ENCODE data around the gene ACTL9. TPM values are rescaled to one million over a fixed set of nuclear protein-coding genes. Genes with fewer than 3 reads are reported as not detected.

Gene ACTL9
- total and polyA plus RNA-seq, 2 donors: not detected

DNA sequence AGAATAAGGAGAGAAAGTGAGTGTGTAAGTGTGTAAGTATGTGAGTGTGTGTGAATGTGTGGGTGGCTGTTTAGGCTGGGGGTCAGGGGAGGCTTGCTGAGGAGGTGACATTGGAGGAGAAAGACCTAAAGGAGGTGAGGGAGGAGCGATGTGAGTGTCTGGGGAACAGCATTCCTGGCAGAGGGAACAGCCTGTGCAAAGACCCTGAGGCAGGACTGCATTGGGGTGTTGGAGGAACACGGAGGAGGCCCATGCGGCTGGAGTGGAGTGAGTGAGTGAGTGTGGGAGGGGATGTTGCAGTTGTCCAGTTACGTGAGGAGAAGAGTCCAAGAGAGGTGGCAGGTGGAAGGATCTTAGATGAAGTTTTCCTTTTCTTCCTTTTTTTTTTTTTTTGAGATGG is 36.3 kb downstream of the ACTL9 start:
- DNase-seq (ENCODE audit: low read depth in 6 of 9, low spot score in 9 of 9): no peak
- Histone ChIP-seq H3K27ac (ENCODE audit: low read depth in 1 of 2, low read length in 1 of 2) (no peak overlapping the region), H3K27me3 (ENCODE audit: control insufficient read depth in 2 of 2, insufficient read depth in 1 of 2, low read length in 1 of 2) (no peaks in the 10 kb centered on the region), H3K4me1 (ENCODE audit: control insufficient read depth in 2 of 2, insufficient read depth in 2 of 2, low read length in 2 of 2) (peaks cover 15 to 55% of the 10 kb centered on the region in 2 donors), H3K4me3 (ENCODE audit: low read length in 2 of 2) (no peak overlapping the region), H3K36me3 (ENCODE audit: control insufficient read depth in 2 of 2, insufficient read depth in 2 of 2, low read length in 1 of 2) (no peaks in the 10 kb centered on the region), H3K9me3 (ENCODE audit: control insufficient read depth in 2 of 2, insufficient read depth in 1 of 2, low read length in 1 of 2) (peaks cover 0 to 6% of the 10 kb centered on the region in 2 donors)
- 97% methylated on average over 4 of the region's 4 CpGs for WGBS

DNA sequence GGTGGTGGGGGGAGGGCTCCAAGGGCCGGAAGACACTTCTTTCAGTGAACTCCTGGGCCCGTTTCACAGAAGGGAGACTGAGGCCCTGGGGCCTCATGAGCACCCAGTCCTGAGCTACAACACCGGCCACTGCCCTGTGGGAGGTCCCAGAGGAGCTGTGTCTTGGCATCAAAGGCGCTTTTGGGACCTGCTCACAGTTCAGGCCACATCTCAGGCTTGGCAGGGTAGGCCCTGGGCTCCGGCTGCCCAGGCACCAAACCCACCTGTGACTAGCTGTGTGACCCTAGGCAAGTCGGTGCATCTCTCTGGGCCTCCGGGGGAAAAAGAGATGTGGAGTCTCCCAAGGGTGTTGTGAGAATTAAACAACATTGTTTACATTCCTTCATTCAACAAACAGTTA is 38.7 kb downstream of the ACTL9 start:
- Histone ChIP-seq H3K27me3 (ENCODE audit: control insufficient read depth in 2 of 2, insufficient read depth in 1 of 2, low read length in 1 of 2) (peaks cover 0 to 3% of the 10 kb centered on the region in 2 donors), H3K4me3 (ENCODE audit: low read length in 2 of 2) (no peak overlapping the region), H3K36me3 (ENCODE audit: control insufficient read depth in 2 of 2, insufficient read depth in 2 of 2, low read length in 1 of 2) (no peaks in the 10 kb centered on the region), H3K9me3 (ENCODE audit: control insufficient read depth in 2 of 2, insufficient read depth in 1 of 2, low read length in 1 of 2) (peaks cover 0 to 6% of the 10 kb centered on the region in 2 donors), H3K4me1 (ENCODE audit: control insufficient read depth in 2 of 2, insufficient read depth in 2 of 2, low read length in 2 of 2) (peaks cover 19 to 62% of the 10 kb centered on the region in 2 donors), H3K27ac (ENCODE audit: low read depth in 1 of 2, low read length in 1 of 2) (no peak overlapping the region)
- DNase-seq (ENCODE audit: low read depth in 6 of 9, low spot score in 9 of 9): no peak
- WGBS: 96% methylated on average over 7 of the region's 7 CpGs

DNA sequence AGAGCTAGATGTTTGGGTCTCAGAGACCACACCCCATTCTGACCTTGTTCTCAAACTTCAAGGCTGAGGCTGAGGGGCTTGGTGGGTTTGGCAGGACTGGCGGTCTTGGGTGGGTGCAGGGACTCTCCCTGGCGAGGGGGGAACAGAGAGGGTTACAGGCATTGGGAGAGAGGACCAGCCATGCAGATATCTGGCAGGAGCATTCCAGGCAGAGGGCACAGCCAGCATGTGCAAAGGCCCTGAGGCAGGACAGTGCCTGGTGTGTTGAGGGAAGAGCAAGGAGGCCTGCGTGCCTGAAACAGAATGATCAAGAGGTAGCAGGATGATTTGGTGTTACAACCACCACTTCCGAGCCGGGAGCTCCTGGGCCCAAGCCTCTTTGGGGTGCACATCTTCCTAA is 40.7 kb downstream of the ACTL9 start:
- H3K27ac ChIP-seq (ENCODE audit: low read depth in 1 of 2, low read length in 1 of 2): no peak overlapping the region
- no peaks in the 10 kb centered on the region for H3K36me3 ChIP-seq (ENCODE audit: control insufficient read depth in 2 of 2, insufficient read depth in 2 of 2, low read length in 1 of 2)
- no peak overlapping the region for H3K4me3 ChIP-seq (ENCODE audit: low read length in 2 of 2)
- H3K4me1 ChIP-seq (ENCODE audit: control insufficient read depth in 2 of 2, insufficient read depth in 2 of 2, low read length in 2 of 2): peaks cover 11 to 49% of the 10 kb centered on the region in 2 donors
- H3K27me3 ChIP-seq (ENCODE audit: control insufficient read depth in 2 of 2, insufficient read depth in 1 of 2, low read length in 1 of 2): peaks cover 0 to 3% of the 10 kb centered on the region in 2 donors
- H3K9me3 ChIP-seq (ENCODE audit: control insufficient read depth in 2 of 2, insufficient read depth in 1 of 2, low read length in 1 of 2): peaks cover 0 to 6% of the 10 kb centered on the region in 2 donors
- 96% methylated on average over 5 of the region's 5 CpGs for WGBS
- no peak for DNase-seq (ENCODE audit: low read depth in 6 of 9, low spot score in 9 of 9)

DNA sequence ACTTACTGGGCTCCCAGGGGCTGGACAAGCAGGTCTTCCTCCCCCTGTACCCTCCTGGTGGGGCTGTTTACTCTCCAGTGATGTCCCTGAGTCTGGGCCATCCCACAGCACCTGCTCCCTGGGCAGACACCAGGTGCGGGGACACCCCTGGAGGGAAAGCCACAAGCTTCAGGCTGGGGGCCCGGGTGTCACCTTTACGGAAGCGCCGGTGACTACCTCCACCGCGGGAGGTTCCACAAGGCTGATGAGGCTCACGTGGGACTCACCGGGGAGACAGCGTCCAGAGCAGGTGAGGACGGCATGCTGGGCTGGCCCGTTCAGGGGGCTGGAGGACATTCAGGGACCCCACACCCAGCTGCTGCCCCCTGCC is 43.3 kb downstream of the ACTL9 start:
- Histone ChIP-seq H3K4me1 (ENCODE audit: control insufficient read depth in 2 of 2, insufficient read depth in 2 of 2, low read length in 2 of 2) (peaks cover 11 to 49% of the 10 kb centered on the region in 2 donors), H3K27ac (ENCODE audit: low read depth in 1 of 2, low read length in 1 of 2) (no peak overlapping the region), H3K9me3 (ENCODE audit: control insufficient read depth in 2 of 2, insufficient read depth in 1 of 2, low read length in 1 of 2) (peaks cover 0 to 6% of the 10 kb centered on the region in 2 donors), H3K27me3 (ENCODE audit: control insufficient read depth in 2 of 2, insufficient read depth in 1 of 2, low read length in 1 of 2) (peaks cover 0 to 3% of the 10 kb centered on the region in 2 donors), H3K36me3 (ENCODE audit: control insufficient read depth in 2 of 2, insufficient read depth in 2 of 2, low read length in 1 of 2) (no peaks in the 10 kb centered on the region), H3K4me3 (ENCODE audit: low read length in 2 of 2) (no peak overlapping the region)
- 4% methylated on average over 12 of the region's 12 CpGs for WGBS
- DNase-seq (ENCODE audit: low read depth in 6 of 9, low spot score in 9 of 9): peak in 6 of 9 donors; percentile 48 to 81 (median 57)

DNA sequence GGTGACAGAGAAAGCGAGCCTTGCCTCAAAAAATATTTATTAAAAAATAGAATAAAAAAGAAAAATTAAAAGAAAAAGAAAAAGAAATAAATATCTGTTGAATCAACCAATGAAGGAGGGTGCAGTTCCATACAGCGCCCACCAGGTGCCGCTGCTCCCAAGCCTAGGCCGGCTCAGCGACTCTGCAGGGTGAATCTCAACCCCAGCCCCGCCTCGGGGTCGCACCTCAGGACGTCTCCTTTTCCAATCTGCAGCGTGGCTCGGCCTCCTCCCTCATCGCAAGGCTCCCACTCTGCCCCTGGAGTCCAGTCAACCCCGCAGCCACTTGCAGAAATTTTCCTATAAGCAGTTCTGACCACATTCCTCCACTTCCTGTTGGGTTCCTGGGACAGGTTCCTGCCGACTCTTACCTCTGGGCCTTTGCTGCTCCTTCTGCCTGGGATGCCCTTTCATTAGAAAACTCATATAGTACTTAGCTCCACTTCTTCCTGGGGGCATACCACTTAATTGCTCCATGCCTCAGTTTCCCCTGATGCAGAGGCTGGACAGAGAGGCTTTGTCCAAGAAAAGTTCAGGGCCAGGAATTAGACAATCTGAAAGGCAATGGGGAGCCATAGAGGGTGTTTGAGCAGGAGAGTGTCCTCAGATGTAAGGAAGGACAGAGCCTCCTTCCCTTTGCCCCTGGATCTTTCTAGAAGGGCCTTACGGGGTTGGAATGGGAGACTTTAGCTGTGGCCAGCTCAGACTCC is 43.8 kb downstream of the ACTL9 start:
- no peak overlapping the region for H3K27ac ChIP-seq (ENCODE audit: low read depth in 1 of 2, low read length in 1 of 2)
- peaks cover 11 to 48% of the 10 kb centered on the region in 2 donors for H3K4me1 ChIP-seq (ENCODE audit: control insufficient read depth in 2 of 2, insufficient read depth in 2 of 2, low read length in 2 of 2)
- peaks cover 0 to 3% of the 10 kb centered on the region in 2 donors for H3K27me3 ChIP-seq (ENCODE audit: control insufficient read depth in 2 of 2, insufficient read depth in 1 of 2, low read length in 1 of 2)
- H3K4me3 ChIP-seq (ENCODE audit: low read length in 2 of 2): peak overlapping the region in 1 of 2 donors; percentile 30
- DNase-seq (ENCODE audit: low read depth in 6 of 9, low spot score in 9 of 9): peak in 7 of 9 donors; percentile 45 to 79 (median 63)
- H3K9me3 ChIP-seq (ENCODE audit: control insufficient read depth in 2 of 2, insufficient read depth in 1 of 2, low read length in 1 of 2): peaks cover 0 to 6% of the 10 kb centered on the region in 2 donors
- 5% methylated on average over 15 of the region's 15 CpGs for WGBS
- H3K36me3 ChIP-seq (ENCODE audit: control insufficient read depth in 2 of 2, insufficient read depth in 2 of 2, low read length in 1 of 2): no peaks in the 10 kb centered on the region

DNA sequence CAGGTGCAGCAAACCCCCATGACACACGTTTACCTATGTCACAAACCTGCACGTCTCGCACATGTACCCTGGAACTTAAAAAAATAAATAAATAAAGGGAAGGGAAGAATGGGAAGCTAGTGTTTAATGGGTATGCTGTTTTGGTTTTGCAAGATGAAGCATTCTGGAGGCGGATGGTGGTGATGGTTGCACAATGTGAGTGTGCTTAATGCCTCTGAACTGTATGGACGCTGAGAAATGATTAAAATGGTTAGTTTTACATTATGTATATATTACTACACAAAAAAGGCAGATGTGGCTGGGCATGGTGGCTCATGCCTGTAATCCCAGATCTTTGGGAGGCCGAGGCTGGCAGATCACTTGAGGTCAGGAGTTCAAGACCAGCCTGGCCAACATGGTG is 50.4 kb downstream of the ACTL9 start:
- WGBS: 92% methylated on average over 6 of the region's 6 CpGs
- no peak overlapping the region for H3K27ac ChIP-seq (ENCODE audit: low read depth in 1 of 2, low read length in 1 of 2)
- peaks cover 0 to 3% of the 10 kb centered on the region in 2 donors for H3K4me1 ChIP-seq (ENCODE audit: control insufficient read depth in 2 of 2, insufficient read depth in 2 of 2, low read length in 2 of 2)
- no peaks in the 10 kb centered on the region for H3K9me3 ChIP-seq (ENCODE audit: control insufficient read depth in 2 of 2, insufficient read depth in 1 of 2, low read length in 1 of 2)
- no peak for DNase-seq (ENCODE audit: low read depth in 6 of 9, low spot score in 9 of 9)
- peaks cover 0 to 2% of the 10 kb centered on the region in 2 donors for H3K27me3 ChIP-seq (ENCODE audit: control insufficient read depth in 2 of 2, insufficient read depth in 1 of 2, low read length in 1 of 2)
- no peak overlapping the region for H3K4me3 ChIP-seq (ENCODE audit: low read length in 2 of 2)
- H3K36me3 ChIP-seq (ENCODE audit: control insufficient read depth in 2 of 2, insufficient read depth in 2 of 2, low read length in 1 of 2): no peaks in the 10 kb centered on the region

Other genes starting within 250 kb of the ACTL9 start
- 0.80 TPM for gene PRAM1, start 196.2 kb downstream of the ACTL9 start, total RNA-seq
- 7.5 TPM for gene PRAM1, start 196.2 kb downstream of the ACTL9 start, polyA plus RNA-seq
- 2.1 TPM for gene ZNF414, start 184.6 kb downstream of the ACTL9 start, total RNA-seq
- 27.6 TPM for gene ZNF414, start 184.6 kb downstream of the ACTL9 start, polyA plus RNA-seq
- 9.9 TPM for gene MYO1F, start 121.4 kb downstream of the ACTL9 start, total RNA-seq
- gene MYO1F, start 121.4 kb downstream of the ACTL9 start, polyA plus RNA-seq: 20.8 TPM
- 19.6 TPM for gene ADAMTS10, start 88.1 kb downstream of the ACTL9 start, total RNA-seq
- gene ADAMTS10, start 88.1 kb downstream of the ACTL9 start, polyA plus RNA-seq: 41.7 TPM
- not detected for gene NFILZ, start 68.2 kb downstream of the ACTL9 start, total RNA-seq
- not detected for gene NFILZ, start 68.2 kb downstream of the ACTL9 start, polyA plus RNA-seq
- gene OR2Z1, start 22.8 kb upstream of the ACTL9 start, total RNA-seq: not detected
- gene OR2Z1, start 22.8 kb upstream of the ACTL9 start, polyA plus RNA-seq: not detected
- gene ZNF558, start 133.5 kb upstream of the ACTL9 start, total RNA-seq: 20.4 TPM
- 36.1 TPM for gene ZNF558, start 133.5 kb upstream of the ACTL9 start, polyA plus RNA-seq
- not detected for gene MBD3L1, start 133.6 kb upstream of the ACTL9 start, total RNA-seq
- gene MBD3L1, start 133.6 kb upstream of the ACTL9 start, polyA plus RNA-seq: not detected